Endothelial cell of umbilical vein (primary cell): Measurements from ENCODE around the gene PROZ. TPM values are rescaled to one million over a fixed set of nuclear protein-coding genes. Genes with fewer than 3 reads are reported as not detected.

Experiments used
- BruUV-seq: library from RNA; stranded (reverse); fragments of 400-500 nt; replicated peaks from 2 replicates; lab custom pipeline; 2021; lab: Mats Ljungman, UMichigan
- CTCF ChIA-PET: fragments of 300-600, 350-600 bp; sonication (Branson Sonifier 250); formaldehyde crosslinking; loops from one replicate; lab custom pipeline; 2021; ENCODE audit warnings: antibody characterized with exemption, inconsistent platforms; lab: Charles Lee
- POLR2A ChIA-PET: fragments of 300-600, 350-600 bp; sonication (Branson Sonifier 250); formaldehyde crosslinking; loops from one replicate; lab custom pipeline; 2021; ENCODE audit warnings: antibody characterized with exemption, inconsistent platforms; lab: Charles Lee
- DNase-seq: peaks from one replicate; pipeline ENCODE4 v3.0.0-alpha.2; 2011; ENCODE audit warnings: low read depth, low spot score
- FAIRE-seq: peaks from 2 replicates; lab custom pipeline; 2011; peaks lifted over from hg19 to GRCh38; lab: Jason Lieb, UNC
- H2AFZ ChIP-seq: 2 replicates; pipeline ENCODE4 v1.6.0; 2012; ENCODE audit warnings: low read depth, low read length, control low read depth, inconsistent platforms
- H3K27ac ChIP-seq: 2 replicates; pipeline ENCODE4 v1.5.1; 2011; ENCODE audit warnings: low read depth, mild to moderate bottlenecking, control low read depth, low read length, moderate library complexity; ENCODE audit not compliant: insufficient read depth
- H3K27me3 ChIP-seq, 2 experiments: 2 replicates each; pipeline versions ENCODE4 v1.6.0 to v1.6.1; 2011; ENCODE audit warnings: low read length in 2 of 2, mixed read lengths in 1 of 2; ENCODE audit not compliant: control insufficient read depth in 2 of 2, insufficient read depth in 2 of 2
- H3K36me3 ChIP-seq, 2 experiments: 2 replicates in 1 of 2; 3 replicates in 1 of 2; pipeline ENCODE4 v1.5.1; 2011; ENCODE audit warnings: low read length in 2 of 2, mild to moderate bottlenecking in 1 of 2, moderate library complexity in 1 of 2; ENCODE audit not compliant: control insufficient read depth in 2 of 2, insufficient read depth in 2 of 2; ENCODE audit errors: extremely low read depth in 1 of 2
- H3K4me1 ChIP-seq: 3 replicates; pipeline ENCODE4 v1.5.1; 2011; ENCODE audit warnings: mild to moderate bottlenecking, low read length; ENCODE audit not compliant: control insufficient read depth, insufficient read depth; ENCODE audit errors: extremely low read depth
- H3K4me2 ChIP-seq: 2 replicates; pipeline ENCODE4 v1.6.1; 2011; ENCODE audit warnings: low read length, control low read depth, mixed read lengths; ENCODE audit not compliant: insufficient read depth
- H3K4me3 ChIP-seq, 3 experiments: fragments of 200-600 bp in 1 of 3; sonication (generic), shearing (Covaris generic) in 1 of 3; replicated peaks in 1 of 3; 2 replicates each; pipeline ENCODE4 v1.5.1; 2011 to 2016; ENCODE audit warnings: control low read depth in 3 of 3, low read length in 3 of 3, mild to moderate bottlenecking in 2 of 3, inconsistent platforms in 1 of 3, low read depth in 1 of 3, moderate library complexity in 1 of 3; ENCODE audit not compliant: insufficient read depth in 1 of 3
- H3K79me2 ChIP-seq: 2 replicates; pipeline ENCODE4 v1.6.0; 2012; ENCODE audit warnings: low read length, inconsistent platforms; ENCODE audit not compliant: control insufficient read depth, insufficient read depth
- H3K9ac ChIP-seq: replicated peaks from 2 replicates; pipeline ENCODE3; 2011; ENCODE audit warnings: low read length, control low read depth; ENCODE audit not compliant: insufficient read depth; ENCODE audit errors: extremely low read depth
- H3K9me1 ChIP-seq: replicated peaks from 3 replicates; pipeline ENCODE4 v1.6.0; 2011; ENCODE audit warnings: mild to moderate bottlenecking, low read length; ENCODE audit not compliant: control insufficient read depth, insufficient read depth; ENCODE audit errors: extremely low read depth
- H3K9me3 ChIP-seq: replicated peaks from 2 replicates; pipeline ENCODE4 v1.5.1; 2012; ENCODE audit warnings: low read length, inconsistent platforms; ENCODE audit not compliant: control insufficient read depth, insufficient read depth
- H4K20me1 ChIP-seq: replicated peaks from 2 replicates; pipeline ENCODE3; 2011; ENCODE audit warnings: mild to moderate bottlenecking, low read length; ENCODE audit not compliant: control insufficient read depth, insufficient read depth; ENCODE audit errors: extremely low read depth
- POLR2AphosphoS5 ChIP-seq: IDR thresholded peaks from 2 replicates; pipeline ENCODE4 v1.6.1; 2012; ENCODE audit warnings: low read depth, mild to moderate bottlenecking, control low read depth, low read length, moderate library complexity; ENCODE audit not compliant: insufficient read depth
- dilution Hi-C: fragments of 300-500 bp; cut with MboI; formaldehyde crosslinking; loops from one replicate; pipeline ENCODE4 v1.15.0; 2019; ENCODE audit warnings: low sequenced_read_pairs; ENCODE audit not compliant: extremely low pct_ligation_motif_present
- intact Hi-C: fragments of 100-400 bp; cut with micrococcal nuclease; formaldehyde crosslinking; loops from one replicate; pipeline ENCODE4 v1.10.0; 2022
- polyA plus RNA-seq, 4 experiments: library from polyadenylated mRNA; depleted of rRNA in 3 of 4; stranded (reverse) in 3 of 4; unstranded in 1 of 4; fragments of >200 nt; gene quantifications; 2 replicates each; pipeline versions ENCODE4 v1.2.1 to v1.2.3, GENCODE V29; 2011 to 2012; ENCODE audit warnings: missing spikeins in 1 of 4
- total RNA-seq: library from RNA; stranded (reverse); gene quantifications from 2 replicates; pipeline ENCODE4 v1.2.3, GENCODE V29; 2021
- TF ChIP-seq, protein P1 (sequence below), 2 donors: IDR thresholded peaks; 1 replicate in 1 of 2; 2 replicates in 1 of 2; pipeline ENCODE4 v1.5.1; 2011; ENCODE audit warnings: low read length in 2 of 2, mild to moderate bottlenecking in 2 of 2, moderate library complexity in 2 of 2, control low read depth in 1 of 2, inconsistent platforms in 1 of 2, low read depth in 1 of 2; ENCODE audit not compliant: insufficient read depth in 1 of 2; ENCODE audit errors: extremely low read depth in 1 of 2

PROZ gene
- total and polyA plus RNA-seq, 2 donors (not counting 3 experiments of a cell fraction or from before 2014, with no cell fraction given), result not detected

GRCh38 chr13:113123226-113124201 lies 34.9 kb upstream of the PROZ start:
- ChIA-PET CTCF (interaction anchor here (0.7 kb wide), 1 partner anchor 9 kb away, joined by 4 read pairs; no protein-coding TSS in a partner anchor), POLR2A (no interaction called here)
- Histone ChIP-seq H3K9ac (no peak overlapping the region), H4K20me1 (no peaks in the 10 kb centered on the region), H3K4me1 (no peaks in the 10 kb centered on the region), H3K9me1 (no peaks in the 10 kb centered on the region), H3K4me2 (no peak overlapping the region), H3K9me3 (no peaks in the 10 kb centered on the region), H3K79me2 (no peaks in the 10 kb centered on the region), H3K4me3 (no peak overlapping the region), H2AFZ (no peak overlapping the region), H3K27ac (no peak overlapping the region), H3K27me3 (no peaks in the 10 kb centered on the region), H3K36me3 (no peaks in the 10 kb centered on the region)
- DNase-seq (no peak), FAIRE-seq (no peak)
- TF ChIP-seq POLR2AphosphoS5, result no peak
- TF ChIP-seq, protein P1, sequence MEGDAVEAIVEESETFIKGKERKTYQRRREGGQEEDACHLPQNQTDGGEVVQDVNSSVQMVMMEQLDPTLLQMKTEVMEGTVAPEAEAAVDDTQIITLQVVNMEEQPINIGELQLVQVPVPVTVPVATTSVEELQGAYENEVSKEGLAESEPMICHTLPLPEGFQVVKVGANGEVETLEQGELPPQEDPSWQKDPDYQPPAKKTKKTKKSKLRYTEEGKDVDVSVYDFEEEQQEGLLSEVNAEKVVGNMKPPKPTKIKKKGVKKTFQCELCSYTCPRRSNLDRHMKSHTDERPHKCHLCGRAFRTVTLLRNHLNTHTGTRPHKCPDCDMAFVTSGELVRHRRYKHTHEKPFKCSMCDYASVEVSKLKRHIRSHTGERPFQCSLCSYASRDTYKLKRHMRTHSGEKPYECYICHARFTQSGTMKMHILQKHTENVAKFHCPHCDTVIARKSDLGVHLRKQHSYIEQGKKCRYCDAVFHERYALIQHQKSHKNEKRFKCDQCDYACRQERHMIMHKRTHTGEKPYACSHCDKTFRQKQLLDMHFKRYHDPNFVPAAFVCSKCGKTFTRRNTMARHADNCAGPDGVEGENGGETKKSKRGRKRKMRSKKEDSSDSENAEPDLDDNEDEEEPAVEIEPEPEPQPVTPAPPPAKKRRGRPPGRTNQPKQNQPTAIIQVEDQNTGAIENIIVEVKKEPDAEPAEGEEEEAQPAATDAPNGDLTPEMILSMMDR (IDR thresholded peaks at IDR 0.05; ENCODE audit: extremely low read depth in 1 of 2, insufficient read depth in 1 of 2, low read depth in 1 of 2, low read length in 2 of 2), result peak; percentile 5 to 28
- BruUV-seq, result no TSS peak
- intact Hi-C loops, result no loop called here
- dilution Hi-C loops, result no loop called here
